Endothelial cell of hepatic sinusoid (primary cell): Measurements from ENCODE around the gene PARD6A.

Experiments used
- in situ Hi-C: cut with HindIII; loops from 2 replicates; pipeline ENCODE4 v1.10.0; 2017; ENCODE audit warnings: low sequenced_read_pairs

PARD6A gene

GRCh38 chr16:67653128-67653788 is 7.5 kb upstream of the PARD6A start:
- in situ Hi-C loops: no loop called here

- in situ Hi-C loops: no loop called here
Measured at GRCh38 chr16:67653789-67654402, 6.9 kb upstream of the PARD6A start.

DNA sequence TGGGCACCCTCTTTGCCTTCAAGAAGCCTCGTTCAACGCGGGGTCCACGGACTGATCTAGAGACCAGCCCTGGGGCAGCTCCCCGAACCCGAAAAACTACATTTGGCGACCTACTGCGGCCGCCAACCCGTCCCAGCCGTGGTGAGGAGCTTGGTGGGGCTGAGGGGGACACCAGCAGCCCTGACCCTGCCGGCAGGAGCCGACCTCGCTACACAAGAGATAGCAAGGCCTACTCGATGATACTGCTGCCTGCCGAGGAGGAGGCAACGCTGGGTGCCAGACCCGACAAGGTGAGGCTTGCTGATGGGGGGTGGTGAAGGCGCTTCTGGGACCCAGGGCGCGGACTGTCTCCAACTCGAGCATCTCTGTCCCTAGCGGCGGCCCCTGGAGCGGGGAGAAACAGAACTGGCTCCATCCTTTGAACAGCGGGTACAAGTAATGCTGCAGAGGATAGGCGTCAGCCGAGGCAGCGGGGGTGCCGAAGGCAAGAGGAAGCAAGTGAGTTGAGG is 6.3 kb upstream of the PARD6A start:
- in situ Hi-C loops: no loop called here

DNA sequence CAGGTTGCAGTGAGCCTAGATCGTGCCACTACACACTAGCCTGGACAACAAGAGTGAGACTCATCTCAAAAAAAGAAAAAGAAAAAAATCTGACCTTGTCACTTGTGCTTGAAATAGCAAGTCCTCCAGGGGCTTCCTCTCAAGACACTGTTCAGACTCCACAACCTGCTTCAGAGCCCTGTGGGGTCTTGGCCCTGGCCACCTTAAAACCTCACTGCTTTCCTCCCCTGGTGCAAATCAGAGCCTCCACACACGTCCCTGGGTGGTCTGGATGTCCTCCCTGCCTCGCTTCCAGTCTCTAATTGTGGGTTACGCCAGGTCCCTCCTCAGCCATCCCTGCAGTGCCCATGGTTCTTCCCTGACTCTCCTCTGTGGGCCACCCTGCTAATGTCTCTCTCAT is 5.4 kb upstream of the PARD6A start:
- in situ Hi-C loops: no loop called here

GRCh38 chr16:67656344-67657016 is 4.3 kb upstream of the PARD6A start:
- in situ Hi-C loops: no loop called here

- in situ Hi-C loops: no loop called here
Measured at GRCh38 chr16:67657017-67657608, 3.6 kb upstream of the PARD6A start.

GRCh38 chr16:67657751-67658518 is 2.8 kb upstream of the PARD6A start:
- in situ Hi-C loops: no loop called here

GRCh38 chr16:67658849-67659674 is 1.7 kb upstream of the PARD6A start:
- in situ Hi-C loops: no loop called here

DNA sequence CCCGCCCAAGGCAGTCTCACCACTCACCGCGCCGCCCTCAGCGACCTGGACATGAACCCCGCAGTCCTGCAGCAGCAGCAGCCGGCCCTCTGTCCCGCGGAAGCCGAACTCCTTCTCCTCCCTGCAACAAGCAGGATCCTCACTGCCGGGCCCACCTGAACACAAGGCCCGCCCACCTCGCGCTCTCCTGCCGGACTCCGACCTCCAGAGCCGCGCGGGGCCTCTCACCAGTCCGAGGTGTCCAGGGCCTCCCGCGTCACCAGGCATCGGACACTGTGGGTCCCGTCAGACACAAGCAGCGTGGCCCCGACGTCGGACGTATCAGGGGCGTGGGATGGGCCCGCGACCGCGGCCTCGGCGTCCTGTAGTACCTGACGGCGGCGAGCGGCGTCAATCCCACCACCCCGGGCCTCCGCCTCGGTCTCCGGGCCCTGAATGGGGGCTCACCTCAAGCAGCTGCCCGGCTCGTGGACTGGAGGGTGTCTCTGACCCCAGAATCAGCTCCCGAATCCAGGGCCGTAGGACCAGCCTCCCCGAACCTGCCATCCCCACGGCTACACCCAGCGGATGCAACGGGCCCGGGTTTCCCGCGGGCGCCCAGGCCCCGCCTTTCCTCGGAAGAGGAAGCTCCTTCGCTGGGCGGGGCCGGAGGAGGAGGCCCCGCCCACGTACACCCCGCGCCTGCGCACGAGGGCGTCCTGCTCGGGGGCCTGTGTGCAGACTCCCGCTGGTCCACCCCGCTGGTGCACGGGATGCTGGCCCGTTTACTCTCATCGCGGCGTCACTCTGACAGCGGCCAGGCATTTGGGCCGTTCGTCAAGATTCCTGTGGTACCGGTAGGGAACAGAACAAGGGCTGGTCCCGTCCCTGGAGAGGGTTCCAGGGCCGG is 841 bp upstream of the PARD6A start, which contains the start of gene ACD:
Gene ACD, minus strand, starts transcription at position 586 of the 889 bp plus-strand sequence. Its CDS starts 40 bp downstream, at position 546.
- in situ Hi-C loops: no loop called here

DNA sequence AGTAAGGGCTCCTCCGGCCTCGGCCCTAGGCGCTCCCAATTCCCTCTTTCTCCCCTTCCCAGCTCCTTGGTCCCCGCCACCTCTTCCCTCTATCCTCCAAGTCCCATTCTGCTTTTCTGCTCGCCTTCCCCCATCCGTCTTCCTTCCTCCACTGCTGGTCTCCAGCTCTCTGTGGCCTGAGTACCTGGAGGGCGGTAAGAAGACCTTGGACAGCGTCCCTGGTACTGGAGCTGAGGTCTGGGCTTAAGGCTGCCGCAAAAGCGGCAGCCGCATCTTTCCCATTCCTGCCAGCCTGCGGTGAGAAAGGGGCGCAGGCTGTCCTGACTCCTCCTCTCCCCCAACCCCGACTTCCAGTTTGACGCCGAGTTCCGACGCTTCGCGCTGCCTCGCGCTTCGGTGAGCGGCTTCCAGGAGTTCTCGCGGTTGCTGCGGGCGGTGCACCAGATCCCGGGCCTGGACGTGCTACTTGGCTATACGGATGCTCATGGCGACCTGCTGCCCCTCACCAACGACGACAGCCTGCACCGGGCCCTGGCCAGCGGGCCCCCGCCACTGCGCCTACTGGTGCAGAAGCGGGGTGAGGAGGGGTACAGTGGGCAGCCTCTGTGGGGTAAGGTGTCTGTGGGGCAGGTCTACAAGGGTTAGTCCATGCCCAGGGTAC is 471 bp downstream of the PARD6A start:
- in situ Hi-C loops: no loop called here

GRCh38 chr16:67661886-67662652 is 1.3 kb downstream of the PARD6A start:
- in situ Hi-C loops: no loop called here

DNA sequence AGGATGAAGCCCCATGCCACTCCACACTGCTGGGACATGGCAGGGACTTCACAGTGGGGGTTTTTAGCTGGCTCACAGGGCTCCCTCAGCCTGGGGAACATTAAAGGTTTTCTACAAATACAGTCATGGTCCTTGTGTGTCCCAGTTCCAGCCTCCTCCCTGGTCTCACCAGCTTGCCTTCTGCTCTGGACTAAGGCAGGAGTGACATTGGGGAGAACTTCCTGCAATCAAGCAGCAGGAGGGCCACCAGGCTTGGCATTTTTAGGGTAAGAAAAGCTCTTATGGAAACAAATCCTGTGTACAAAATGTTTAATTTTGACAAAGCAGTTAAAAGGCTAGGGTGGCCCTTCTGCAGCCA is 1.9 kb downstream of the PARD6A start:
- in situ Hi-C loops: no loop called here

- in situ Hi-C loops: no loop called here
Measured at GRCh38 chr16:67663151-67663876, 2.6 kb downstream of the PARD6A start.

DNA sequence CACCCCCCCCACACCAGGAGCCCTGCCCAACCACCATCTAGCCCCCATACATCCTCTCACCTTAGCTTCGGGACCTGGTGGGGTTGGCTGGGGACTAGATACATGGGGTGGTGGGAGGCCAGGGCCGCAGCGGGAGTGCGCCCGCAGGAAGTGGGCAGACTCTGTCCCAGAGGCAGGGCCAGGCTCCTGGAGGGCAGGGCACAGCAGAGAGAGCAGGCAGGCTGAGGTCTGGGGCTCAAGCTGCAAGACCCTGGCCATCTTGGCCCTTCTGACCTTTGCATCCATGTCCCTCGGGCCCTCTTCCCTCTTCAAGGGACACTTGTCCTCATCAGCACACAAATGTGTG is 3.1 kb downstream of the PARD6A start:
- in situ Hi-C loops: no loop called here

DNA sequence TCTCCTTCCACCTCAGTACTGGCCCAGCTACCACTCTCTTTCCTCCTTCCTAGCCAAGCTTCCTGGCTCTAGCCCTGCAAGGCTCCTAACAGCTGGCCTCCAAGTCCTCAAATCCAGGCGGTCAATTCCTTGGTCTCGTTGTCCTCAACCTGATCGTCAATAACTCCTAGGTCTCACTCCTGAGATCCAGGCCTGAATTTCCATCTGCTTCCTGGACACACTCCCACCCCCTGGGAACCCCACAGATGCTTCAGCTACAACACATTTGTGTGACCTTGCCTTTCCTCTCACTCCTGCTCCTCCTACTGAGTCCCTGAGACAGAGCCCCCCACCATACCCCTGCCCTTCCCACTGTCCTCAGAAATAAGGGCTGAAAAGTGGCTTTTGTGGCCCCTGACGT is 3.5 kb downstream of the PARD6A start:
- in situ Hi-C loops: no loop called here

DNA sequence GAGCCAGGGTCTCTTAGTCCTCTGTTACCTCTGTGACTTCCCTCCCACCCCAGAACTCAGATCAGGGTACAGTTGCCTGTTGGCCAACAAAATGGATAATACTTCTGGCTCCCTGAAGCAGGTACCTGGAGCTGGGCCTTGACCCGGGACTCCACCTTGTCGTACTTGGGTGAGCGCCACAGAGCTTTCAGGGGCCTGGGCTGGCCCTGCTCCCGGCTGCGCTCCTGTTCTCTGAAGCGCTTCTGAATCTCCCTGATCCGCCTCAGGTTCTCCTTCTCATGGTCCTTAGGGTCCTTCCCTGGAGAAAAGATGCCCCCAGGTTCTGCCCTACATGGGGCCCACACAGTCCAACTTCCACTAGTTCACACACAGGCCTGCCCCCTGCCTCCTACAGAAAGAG is 4.1 kb downstream of the PARD6A start:
- in situ Hi-C loops: no loop called here

GRCh38 chr16:67665598-67665997 is 4.8 kb downstream of the PARD6A start:
- in situ Hi-C loops: no loop called here
